Stimulated activated naive CD4-positive, alpha-beta T cell (primary cell): Measurements from ENCODE around the gene ZNF618.
A peak's percentile ranks its signal among the peaks of the same experiment; 100 is the strongest.

Source experiments
- DNase-seq, 6 experiments: peaks; one replicate each; lab custom pipeline; 2025; lab: John Stamatoyannopoulos, UW

The ZNF618 gene

GRCh38 chr9:114083666-114084065, 207.6 kb downstream of the ZNF618 start:
- DNase-seq, result no peak

- DNase-seq, result no peak
Observed at GRCh38 chr9:114084282-114085073, 208.4 kb downstream of the ZNF618 start.

GRCh38 chr9:114085387-114085789, 209.3 kb downstream of the ZNF618 start:
- no peak for DNase-seq

- DNase-seq, result no peak
Observed at GRCh38 chr9:114086009-114086408, 209.9 kb downstream of the ZNF618 start.

- DNase-seq, result no peak
Observed at GRCh38 chr9:114086607-114087006, 210.5 kb downstream of the ZNF618 start.

GRCh38 chr9:114087721-114088120, 211.6 kb downstream of the ZNF618 start:
- no peak for DNase-seq

GRCh38 chr9:114088571-114089170, 212.6 kb downstream of the ZNF618 start:
- DNase-seq, result no peak

GRCh38 chr9:114089206-114089840, 213.2 kb downstream of the ZNF618 start:
- no peak for DNase-seq

GRCh38 chr9:114090798-114091197, 214.7 kb downstream of the ZNF618 start:
- DNase-seq, result no peak

- DNase-seq, result no peak
Observed at GRCh38 chr9:114091711-114092110, 215.6 kb downstream of the ZNF618 start.

- no peak for DNase-seq
Observed at GRCh38 chr9:114092336-114092735, 216.2 kb downstream of the ZNF618 start.

GRCh38 chr9:114093031-114093471, 216.9 kb downstream of the ZNF618 start:
- no peak for DNase-seq

GRCh38 chr9:114093761-114094505, 217.8 kb downstream of the ZNF618 start:
- DNase-seq, result no peak

GRCh38 chr9:114094971-114095370, 218.9 kb downstream of the ZNF618 start:
- DNase-seq, result no peak

- DNase-seq, result no peak
Observed at GRCh38 chr9:114096041-114096511, 220.0 kb downstream of the ZNF618 start.

- DNase-seq, result no peak
Observed at GRCh38 chr9:114096866-114097612, 220.9 kb downstream of the ZNF618 start.

GRCh38 chr9:114097613-114098020, 221.5 kb downstream of the ZNF618 start:
- no peak for DNase-seq

GRCh38 chr9:114098021-114098935, 222.2 kb downstream of the ZNF618 start:
- DNase-seq, result peak in 3 of 6 experiments; percentile 5 to 24 (median 10)

GRCh38 chr9:114098936-114099668, 223.0 kb downstream of the ZNF618 start, which contains the start of gene KIF12:
Gene KIF12 (minus strand): TSS chr9:114099292. CDS start chr9:114099276, 16 bp downstream.
- no peak for DNase-seq
